ENCODE data around the gene PDE4D.

The PDE4D gene

GRCh38 chr5:58921159-58921558 lies 972.4 kb downstream of the PDE4D start:
- TF ChIP-seq FOXP2 (optimal IDR thresholded peaks at IDR 0.05; ENCODE audit: borderline replicate concordance, extremely low read depth, extremely low read length, insufficient read depth) (no peak), REST (IDR thresholded peaks at IDR 0.05; ENCODE audit: insufficient read depth in 1 of 2, low read depth in 2 of 2, low read length in 2 of 2) (no peak), TAF1 (IDR thresholded peaks at IDR 0.05; ENCODE audit: borderline replicate concordance, insufficient read depth, low read length) (no peak), SIN3A (IDR thresholded peaks at IDR 0.05; ENCODE audit: borderline replicate concordance, insufficient read depth, low read length) (no peak), POLR2AphosphoS5 (IDR thresholded peaks at IDR 0.05; ENCODE audit: low read depth, low read length) (no peak)

GRCh38 chr5:58919833-58920232 lies 973.7 kb downstream of the PDE4D start:
- TF ChIP-seq TAF1 (IDR thresholded peaks at IDR 0.05; ENCODE audit: borderline replicate concordance, insufficient read depth, low read length) (no peak), SIN3A (IDR thresholded peaks at IDR 0.05; ENCODE audit: borderline replicate concordance, insufficient read depth, low read length) (no peak), REST (IDR thresholded peaks at IDR 0.05; ENCODE audit: insufficient read depth in 1 of 2, low read depth in 2 of 2, low read length in 2 of 2) (no peak), POLR2AphosphoS5 (IDR thresholded peaks at IDR 0.05; ENCODE audit: low read depth, low read length) (no peak), FOXP2 (optimal IDR thresholded peaks at IDR 0.05; ENCODE audit: borderline replicate concordance, extremely low read depth, extremely low read length, insufficient read depth) (no peak)
